OCI-LY1 (cell line): ENCODE data around the gene TRAPPC2L.

Source experiments
- H2AFZ ChIP-seq: fragments of 200-600 bp; sonication (generic), shearing (Covaris generic); 2 replicates; pipeline ENCODE4 v1.6.0; 2014; ENCODE audit warnings: antibody characterized with exemption, mild to moderate bottlenecking, low read length
- H3F3A ChIP-seq: fragments of 200-600 bp; sonication (generic), shearing (Covaris generic); 2 replicates; pipeline ENCODE4 v1.6.0; 2014; ENCODE audit warnings: mild to moderate bottlenecking, antibody characterized with exemption, low read length, moderate library complexity; ENCODE audit not compliant: insufficient read depth
- H3K27ac ChIP-seq: fragments of 200-600 bp; sonication (generic); 2 replicates; pipeline ENCODE4 v1.5.1; 2014; ENCODE audit warnings: low read length, mixed run types, mild to moderate bottlenecking, low read depth; ENCODE audit not compliant: poor library complexity, severe bottlenecking
- H3K27me3 ChIP-seq: fragments of 200-600 bp; sonication (generic); 2 replicates; pipeline ENCODE4 v1.6.0; 2014; ENCODE audit warnings: antibody characterized with exemption, mild to moderate bottlenecking, low read length, moderate library complexity; ENCODE audit not compliant: insufficient read depth
- H3K36me3 ChIP-seq: fragments of 200-600 bp; sonication (generic); 2 replicates; pipeline ENCODE4 v1.6.1; 2014; ENCODE audit warnings: mild to moderate bottlenecking, antibody characterized with exemption, low read length, moderate library complexity, mixed read lengths; ENCODE audit not compliant: insufficient read depth
- H3K4me1 ChIP-seq: fragments of 200-600 bp; sonication (generic); 2 replicates; pipeline ENCODE4 v1.5.1; 2014; ENCODE audit warnings: mild to moderate bottlenecking, low read length, moderate library complexity; ENCODE audit not compliant: insufficient read depth, severe bottlenecking
- H3K4me2 ChIP-seq: fragments of 200-600 bp; sonication (generic), shearing (Covaris generic); 2 replicates; pipeline ENCODE4 v1.6.1; 2014; ENCODE audit warnings: low read length
- H3K4me3 ChIP-seq: fragments of 200-600 bp; sonication (generic); 2 replicates; pipeline ENCODE4 v1.5.1; 2014; ENCODE audit warnings: low read length, low read depth, mild to moderate bottlenecking, mixed read lengths; ENCODE audit not compliant: poor library complexity, severe bottlenecking
- H3K79me2 ChIP-seq: fragments of 200-600 bp; shearing (Covaris generic); 2 replicates; pipeline ENCODE4 v1.6.1; 2016; ENCODE audit warnings: mixed run types, low read length, mixed read lengths; ENCODE audit not compliant: insufficient read depth
- H3K9ac ChIP-seq: fragments of 200-600 bp; sonication (generic), shearing (Covaris generic); 2 replicates; pipeline ENCODE4 v1.6.1; 2014; ENCODE audit warnings: mild to moderate bottlenecking, low read length, mixed read lengths
- H3K9me2 ChIP-seq: fragments of 200-600 bp; sonication (generic), shearing (Covaris generic); 2 replicates; pipeline ENCODE4 v1.6.1; 2014; ENCODE audit warnings: low read depth, mild to moderate bottlenecking, low read length, mixed read lengths
- H3K9me3 ChIP-seq: fragments of 200-600 bp; shearing (Covaris generic); 2 replicates; pipeline ENCODE4 v1.6.1; 2014; ENCODE audit warnings: low read length, mixed read lengths
- H4K20me1 ChIP-seq: fragments of 200-600 bp; sonication (generic), shearing (Covaris generic); 2 replicates; pipeline ENCODE4 v1.6.0; 2016; ENCODE audit warnings: mild to moderate bottlenecking, low read length; ENCODE audit not compliant: insufficient read depth
- EZH2 ChIP-seq: fragments of 200-600 bp; sonication (generic), shearing (Covaris generic); IDR thresholded peaks from 2 replicates; pipeline ENCODE4 v1.8.0; 2017; ENCODE audit warnings: borderline replicate concordance, mixed run types, mild to moderate bottlenecking, antibody characterized with exemption, low read length, moderate library complexity, mixed read lengths
- TF ChIP-seq, protein P1 (sequence below): fragments of 200-600 bp; sonication (generic), shearing (Covaris generic); IDR thresholded peaks from 2 replicates; pipeline ENCODE4 v1.5.1; 2017; ENCODE audit warnings: mild to moderate bottlenecking, antibody characterized with exemption, low read length, moderate library complexity, mixed read lengths

Gene TRAPPC2L

DNA sequence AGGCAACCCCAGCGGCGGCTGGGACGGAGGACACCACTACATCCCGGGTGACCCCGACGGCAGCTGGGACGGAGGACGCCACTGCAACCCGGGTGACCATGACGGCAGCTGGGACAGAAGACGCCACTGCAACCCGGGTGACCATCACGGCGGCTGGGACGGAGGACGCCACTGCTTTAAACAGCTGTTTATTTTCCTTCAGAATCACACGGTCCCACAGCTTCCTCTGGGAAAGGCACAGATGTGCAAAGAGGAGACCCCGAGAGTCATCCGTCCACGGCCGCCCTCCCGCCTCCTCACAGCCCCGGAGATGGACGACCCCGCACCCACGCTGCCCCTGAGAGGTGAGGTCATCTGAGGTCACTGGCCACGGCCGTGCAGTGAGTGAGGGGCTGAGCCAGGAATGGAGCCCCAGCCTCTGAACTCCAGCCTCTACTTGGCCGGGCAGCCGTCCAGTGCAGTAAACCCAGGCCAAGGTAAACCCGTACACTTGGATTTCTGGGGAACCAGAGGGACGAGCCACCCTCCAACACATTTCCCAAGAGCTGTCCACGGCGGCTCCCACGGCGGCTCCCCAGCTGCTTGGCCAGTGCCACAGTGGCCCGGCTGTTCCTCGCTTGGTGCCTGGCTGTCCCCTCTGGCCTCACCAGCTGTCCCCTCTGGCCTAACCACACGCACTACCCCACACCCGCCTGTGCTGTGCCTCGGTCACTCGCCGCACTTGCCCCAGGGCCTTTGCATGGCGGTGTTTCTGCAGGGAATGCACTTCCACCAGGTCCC, 52.7 kb downstream of the TRAPPC2L start:
- no peak overlapping the region for H3K9ac ChIP-seq
- H3K4me1 ChIP-seq, result peaks cover 6% of the 10 kb centered on the region
- no peaks in the 10 kb centered on the region for H3K79me2 ChIP-seq
- H3F3A ChIP-seq, result no peaks in the 10 kb centered on the region
- no peaks in the 10 kb centered on the region for H4K20me1 ChIP-seq
- H3K4me3 ChIP-seq, result no peak overlapping the region
- no peaks in the 10 kb centered on the region for H3K9me3 ChIP-seq
- no peaks in the 10 kb centered on the region for H3K27me3 ChIP-seq
- no peaks in the 10 kb centered on the region for H3K9me2 ChIP-seq
- H3K4me2 ChIP-seq, result no peak overlapping the region
- H3K27ac ChIP-seq, result no peak overlapping the region
- H3K36me3 ChIP-seq, result peaks cover 16% of the 10 kb centered on the region
- H2AFZ ChIP-seq, result no peak overlapping the region
- TF ChIP-seq EZH2, result no peak
- TF ChIP-seq, protein P1, sequence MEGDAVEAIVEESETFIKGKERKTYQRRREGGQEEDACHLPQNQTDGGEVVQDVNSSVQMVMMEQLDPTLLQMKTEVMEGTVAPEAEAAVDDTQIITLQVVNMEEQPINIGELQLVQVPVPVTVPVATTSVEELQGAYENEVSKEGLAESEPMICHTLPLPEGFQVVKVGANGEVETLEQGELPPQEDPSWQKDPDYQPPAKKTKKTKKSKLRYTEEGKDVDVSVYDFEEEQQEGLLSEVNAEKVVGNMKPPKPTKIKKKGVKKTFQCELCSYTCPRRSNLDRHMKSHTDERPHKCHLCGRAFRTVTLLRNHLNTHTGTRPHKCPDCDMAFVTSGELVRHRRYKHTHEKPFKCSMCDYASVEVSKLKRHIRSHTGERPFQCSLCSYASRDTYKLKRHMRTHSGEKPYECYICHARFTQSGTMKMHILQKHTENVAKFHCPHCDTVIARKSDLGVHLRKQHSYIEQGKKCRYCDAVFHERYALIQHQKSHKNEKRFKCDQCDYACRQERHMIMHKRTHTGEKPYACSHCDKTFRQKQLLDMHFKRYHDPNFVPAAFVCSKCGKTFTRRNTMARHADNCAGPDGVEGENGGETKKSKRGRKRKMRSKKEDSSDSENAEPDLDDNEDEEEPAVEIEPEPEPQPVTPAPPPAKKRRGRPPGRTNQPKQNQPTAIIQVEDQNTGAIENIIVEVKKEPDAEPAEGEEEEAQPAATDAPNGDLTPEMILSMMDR, result no peak

DNA sequence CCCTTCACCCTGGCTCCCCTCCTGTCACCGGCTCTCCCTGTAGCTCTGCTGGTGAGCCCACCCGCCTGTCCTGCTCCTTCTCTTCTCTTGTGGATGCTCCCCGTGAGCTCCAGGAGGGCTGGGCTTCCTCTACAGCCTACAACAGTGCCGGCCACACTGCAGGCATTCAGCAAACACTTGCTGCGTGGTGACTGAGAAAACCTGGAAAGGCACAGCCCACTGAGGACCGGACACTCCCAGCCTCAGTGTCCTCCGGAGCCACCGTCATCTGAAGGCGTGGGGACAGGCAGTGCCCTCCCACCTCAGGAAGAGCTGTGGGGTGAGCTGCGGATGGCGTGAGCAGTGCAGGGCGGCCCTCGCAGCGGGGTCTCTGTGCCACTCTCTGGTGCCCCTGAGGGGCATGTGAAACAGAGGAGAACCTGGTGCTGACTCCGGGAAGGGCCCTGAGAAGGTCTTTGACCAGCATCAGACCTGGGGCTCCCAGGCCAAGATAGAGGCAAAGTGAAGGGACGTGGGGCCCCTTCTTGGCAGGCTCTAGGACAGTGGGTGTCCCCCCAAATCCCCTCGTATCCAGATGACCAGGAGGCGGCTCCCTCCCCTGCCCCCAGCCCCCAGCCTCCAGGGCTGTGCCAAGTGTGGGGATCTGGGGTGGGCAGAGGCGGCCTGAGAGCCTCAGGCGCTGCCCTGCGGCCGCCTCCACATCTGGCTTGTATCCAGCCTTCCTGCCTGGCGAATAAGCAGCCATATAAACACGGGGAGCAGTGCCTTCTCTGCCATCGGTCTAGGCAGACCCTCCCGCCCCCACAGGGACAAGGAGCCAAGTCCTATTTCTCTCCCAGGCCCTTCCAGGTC, 53.6 kb downstream of the TRAPPC2L start:
- H3K27me3 ChIP-seq, result no peaks in the 10 kb centered on the region
- H3K9me3 ChIP-seq, result no peaks in the 10 kb centered on the region
- no peak overlapping the region for H3K4me3 ChIP-seq
- H3K4me2 ChIP-seq, result no peak overlapping the region
- no peak overlapping the region for H3K27ac ChIP-seq
- peaks cover 16% of the 10 kb centered on the region for H3K36me3 ChIP-seq
- no peaks in the 10 kb centered on the region for H3K79me2 ChIP-seq
- no peaks in the 10 kb centered on the region for H3F3A ChIP-seq
- peaks cover 6% of the 10 kb centered on the region for H3K4me1 ChIP-seq
- H3K9me2 ChIP-seq, result no peaks in the 10 kb centered on the region
- no peak overlapping the region for H3K9ac ChIP-seq
- H2AFZ ChIP-seq, result no peak overlapping the region
- TF ChIP-seq, protein P1, result no peak
- TF ChIP-seq EZH2, result no peak
- H4K20me1 ChIP-seq, result no peaks in the 10 kb centered on the region

DNA sequence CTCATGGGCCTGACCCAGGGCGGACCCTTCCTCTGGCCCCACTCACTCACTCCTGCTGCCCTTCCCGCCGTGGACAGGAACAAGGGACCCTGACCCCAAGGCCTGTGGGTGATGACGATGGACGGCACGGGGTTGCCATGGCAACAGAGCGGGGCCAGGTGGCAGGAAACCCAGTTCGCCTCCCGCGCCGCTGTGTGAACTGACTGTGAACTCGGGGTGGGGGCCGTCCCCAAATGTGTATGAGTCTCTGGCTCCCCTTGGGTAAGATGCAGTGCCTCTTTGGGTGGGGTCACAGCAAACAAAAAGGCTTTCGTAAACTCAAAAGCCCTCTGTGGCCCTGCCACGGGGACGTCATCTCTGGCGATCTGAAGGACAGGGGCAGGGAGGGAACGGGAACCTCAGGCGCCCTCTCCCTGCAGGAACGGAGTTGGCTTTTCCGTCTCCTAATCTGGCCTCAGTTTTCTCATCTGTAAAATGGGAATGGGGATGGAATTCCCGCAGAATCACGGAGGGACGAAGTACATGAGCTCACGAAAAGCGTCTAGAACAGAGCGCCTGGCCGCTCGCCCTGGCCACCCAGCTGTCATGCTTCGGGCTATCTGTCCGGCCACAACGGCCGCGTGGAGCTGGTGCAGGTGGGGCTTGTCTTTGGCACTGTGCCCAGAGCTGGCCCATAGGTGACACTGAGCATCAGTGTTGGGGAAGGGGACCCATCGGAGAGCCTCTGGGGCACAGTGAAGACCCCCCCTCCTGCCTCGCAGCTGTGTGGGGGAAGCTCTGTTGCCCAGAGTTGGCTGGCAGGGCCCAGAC, 54.4 kb downstream of the TRAPPC2L start:
- Histone ChIP-seq H3K27ac (no peak overlapping the region), H3K36me3 (peaks cover 21% of the 10 kb centered on the region), H3K4me3 (no peak overlapping the region), H2AFZ (no peak overlapping the region), H3K4me1 (peaks cover 6% of the 10 kb centered on the region), H3K9me3 (no peaks in the 10 kb centered on the region), H4K20me1 (no peaks in the 10 kb centered on the region), H3K9me2 (no peaks in the 10 kb centered on the region), H3K9ac (no peak overlapping the region), H3K4me2 (no peak overlapping the region), H3F3A (no peaks in the 10 kb centered on the region), H3K79me2 (no peaks in the 10 kb centered on the region), H3K27me3 (no peaks in the 10 kb centered on the region)
- TF ChIP-seq, protein P1, result no peak
- TF ChIP-seq EZH2, result no peak
